ENCODE measurements around the gene KIFBP. TPM values are rescaled to one million over a fixed set of nuclear protein-coding genes. Genes with fewer than 3 reads are reported as not detected.
"Not testable (repeated sequence)": the region's sequence is repeated elsewhere in the genome, so short reads cannot be mapped to it uniquely, and the experiment has no call there.

The KIFBP gene
- total and polyA plus RNA-seq, 9 donors, result 15.7 to 59.2 (median 26.7) TPM

GRCh38 chr10:69009360-69009759, 20.8 kb downstream of the KIFBP start:
- no peak for DNase-seq
- Histone ChIP-seq H3K36me3 (no peaks in the 10 kb centered on the region), H3K4me1 (ENCODE audit: insufficient read depth) (no peaks in the 10 kb centered on the region), H3K9me3 (no peaks in the 10 kb centered on the region), H3K27me3 (no peaks in the 10 kb centered on the region), H3K27ac (no peak overlapping the region), H3K4me3 (no peak overlapping the region)
- intact Hi-C loops (cut with DNase I), result loop anchor here in 2 of 4 donors (10.0 kb wide), 2 partner anchors 75 to 85 kb away; partner anchors contain the start of gene SRGN (in 1 of the 2)
- no peak for TF ChIP-seq CTCF (IDR thresholded peaks at IDR 0.05)
- WGBS, 3 donors, result 70 to 73% (median 71%) methylated on average over 2 of the region's 2 CpGs

- H3K27me3 ChIP-seq, result no peaks in the 10 kb centered on the region
- no peak for DNase-seq
- intact Hi-C loops (cut with DNase I), result no loop called here
- no peaks in the 10 kb centered on the region for H3K9me3 ChIP-seq
- H3K4me1 ChIP-seq (ENCODE audit: insufficient read depth), result no peaks in the 10 kb centered on the region
- no peak overlapping the region for H3K27ac ChIP-seq
- H3K4me3 ChIP-seq, result no peak overlapping the region
- no peaks in the 10 kb centered on the region for H3K36me3 ChIP-seq
- TF ChIP-seq POLR2A (IDR thresholded peaks at IDR 0.05) (no peak), EP300 (IDR thresholded peaks at IDR 0.05) (no peak), CTCF (IDR thresholded peaks at IDR 0.05) (no peak)
- 19 to 23% (median 20%) methylated on average over 1 of the region's 1 CpG for WGBS, 3 donors
Measured at GRCh38 chr10:69010151-69010640, 21.6 kb downstream of the KIFBP start.

- DNase-seq; H3K36me3 ChIP-seq; H3K9me3 ChIP-seq; H3K27ac ChIP-seq; intact Hi-C loops (cut with DNase I); H3K4me3 ChIP-seq; H3K27me3 ChIP-seq; H3K4me1 ChIP-seq (ENCODE audit: insufficient read depth): not testable (repeated sequence)
- 89 to 98% (median 97%) methylated on average over 2 of the region's 2 CpGs for WGBS, 3 donors
Measured at GRCh38 chr10:69012778-69013177, 24.2 kb downstream of the KIFBP start.

- Histone ChIP-seq H3K27ac (no peak overlapping the region), H3K9me3 (no peaks in the 10 kb centered on the region), H3K36me3 (no peaks in the 10 kb centered on the region), H3K27me3 (no peaks in the 10 kb centered on the region), H3K4me3 (no peak overlapping the region), H3K4me1 (ENCODE audit: insufficient read depth) (no peaks in the 10 kb centered on the region)
- WGBS, 3 donors, result 78 to 93% (median 85%) methylated on average over 1 of the region's 1 CpG
- no peak for TF ChIP-seq CTCF (IDR thresholded peaks at IDR 0.05)
- TF ChIP-seq EP300 (IDR thresholded peaks at IDR 0.05), result no peak
- no peak for TF ChIP-seq POLR2A (IDR thresholded peaks at IDR 0.05)
- intact Hi-C loops (cut with DNase I), result no loop called here
- no peak for DNase-seq
Measured at GRCh38 chr10:69014171-69014570, 25.6 kb downstream of the KIFBP start.

- no peaks in the 10 kb centered on the region for H3K27me3 ChIP-seq
- intact Hi-C loops (cut with DNase I), result no loop called here
- WGBS, 3 donors, result 59 to 79% (median 72%) methylated on average over 3 of the region's 3 CpGs
- no peaks in the 10 kb centered on the region for H3K36me3 ChIP-seq
- TF ChIP-seq EP300 (IDR thresholded peaks at IDR 0.05), result no peak
- no peak for TF ChIP-seq CTCF (IDR thresholded peaks at IDR 0.05)
- no peak for TF ChIP-seq POLR2A (IDR thresholded peaks at IDR 0.05)
- no peak for DNase-seq
- no peak overlapping the region for H3K4me3 ChIP-seq
- no peaks in the 10 kb centered on the region for H3K4me1 ChIP-seq (ENCODE audit: insufficient read depth)
- H3K9me3 ChIP-seq, result no peaks in the 10 kb centered on the region
- H3K27ac ChIP-seq, result no peak overlapping the region
Measured at GRCh38 chr10:69018613-69019012, 30.0 kb downstream of the KIFBP start.
